Upper lobe of left lung (tissue), 6 donors: ENCODE measurements around the gene LRRC1. TPM values are rescaled to one million over a fixed set of nuclear protein-coding genes. Genes with fewer than 3 reads are reported as not detected.

Experiments
- ATAC-seq, 2 donors: fragments of 200-7000 bp; cut with Tn5 transposase; one replicate each; pipeline ENCODE4 v1.9.1; 2022; ENCODE audit warnings: mild to moderate bottlenecking in 2 of 2, moderate library complexity in 2 of 2; ENCODE audit not compliant: low FRiP score in 2 of 2
- DNase-seq, 2 donors: peaks; one replicate each; pipeline ENCODE4 v3.0.0-alpha.2; 2019 to 2020
- H3K27ac ChIP-seq, 4 donors: fragments of 200-600 bp; sonication (generic); one replicate each; pipeline ENCODE4 v1.5.1; 2016 to 2019
- H3K27me3 ChIP-seq, 4 donors: fragments of 200-600 bp; sonication (generic); one replicate each; pipeline ENCODE4 v1.5.1; 2017 to 2019
- H3K36me3 ChIP-seq, 4 donors: fragments of 200-600 bp; sonication (generic); one replicate each; pipeline ENCODE4 v1.5.1; 2016 to 2019
- H3K4me1 ChIP-seq, 4 donors: fragments of 200-600 bp; sonication (generic); one replicate each; pipeline ENCODE4 v1.5.1; 2018 to 2019
- H3K4me3 ChIP-seq, 4 donors: fragments of 200-600 bp; sonication (generic); one replicate each; pipeline ENCODE4 v1.5.1; 2017 to 2019; ENCODE audit warnings: mild to moderate bottlenecking in 2 of 4, moderate library complexity in 1 of 4
- H3K9me3 ChIP-seq, 4 donors: fragments of 200-600 bp; sonication (generic); one replicate each; pipeline ENCODE4 v1.5.1; 2018 to 2019
- CTCF ChIP-seq, 6 experiments: fragments of 450-650 bp in 4 of 6; fragments of 200-600 bp in 2 of 6; sonication (generic) in 2 of 6; IDR thresholded peaks; one replicate each; pipeline ENCODE4 v1.5.1; 2016 to 2019; ENCODE audit warnings: antibody characterized with exemption in 6 of 6
- EP300 ChIP-seq, 4 donors: sonication (generic); formaldehyde crosslinking; IDR thresholded peaks; one replicate each; pipeline ENCODE4 v1.5.1; 2017; ENCODE audit warnings: antibody characterized with exemption in 4 of 4, control low read depth in 2 of 4
- POLR2A ChIP-seq, 4 donors: fragments of 450-650 bp; IDR thresholded peaks; one replicate each; pipeline ENCODE4 v1.5.1; 2016 to 2017; ENCODE audit warnings: antibody characterized with exemption in 4 of 4, mild to moderate bottlenecking in 2 of 4
- POLR2AphosphoS5 ChIP-seq, 2 donors: sonication (generic); formaldehyde crosslinking; IDR thresholded peaks; one replicate each; pipeline ENCODE4 v1.5.1; 2017; ENCODE audit warnings: antibody characterized with exemption in 2 of 2
- WGBS, 2 donors: methylation state at CpG; one replicate each; pipeline ENCODE4 v1.1.5; 2017 to 2018; 5-methylcytosine and 5-hydroxymethylcytosine counted together
- total RNA-seq, 6 donors: library from RNA; depleted of rRNA in 4 of 6; stranded (reverse); fragments of >200 nt in 4 of 6; gene quantifications; one replicate each; pipeline versions ENCODE4 v1.1.0 to v1.2.1, GENCODE V29; 2016 to 2021
- donor health status: DM: no; HTN: no; CAD: no; lungs with moderate emphysema.
- donor health status: DM: no; HTN: yes; CAD: no; lungs with severe emphysema.

LRRC1 gene
- total RNA-seq: 10 to 100 TPM; 10.9 to 31.5 (median 19.4) TPM

DNA sequence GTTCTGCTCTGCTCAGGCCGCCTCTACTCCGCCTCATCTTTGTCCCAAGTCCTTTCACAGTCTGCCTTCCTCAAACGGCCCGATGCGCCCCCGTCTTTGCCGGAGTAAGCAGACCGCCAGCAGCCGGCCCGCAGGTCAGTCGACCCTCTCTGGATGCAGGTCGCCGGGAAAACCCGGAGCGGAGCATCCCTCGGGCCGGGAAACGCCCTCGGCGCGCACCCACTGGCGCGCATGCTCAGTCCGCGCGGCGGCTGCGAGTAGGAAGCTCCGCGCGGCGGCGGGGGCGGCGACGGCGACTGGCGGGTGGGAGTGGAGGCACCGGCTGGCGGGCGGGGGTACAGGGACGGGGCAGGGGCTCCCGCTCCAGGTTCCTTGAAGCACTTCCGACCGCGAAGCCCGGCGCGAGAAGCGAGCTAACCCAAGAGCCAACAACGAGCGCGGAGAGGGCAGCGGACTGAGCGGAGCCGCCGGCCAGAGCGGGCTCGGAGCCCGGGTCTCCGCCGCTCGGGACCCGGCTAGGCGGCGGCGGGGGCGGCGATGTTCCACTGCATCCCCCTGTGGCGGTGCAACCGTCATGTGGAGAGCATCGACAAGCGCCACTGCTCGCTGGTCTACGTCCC, at the start of gene LRRC1:
Gene LRRC1, plus strand, starts transcription at position 286 of the 620 bp plus-strand sequence. Its CDS starts 252 bp downstream, at position 538.
- peak; percentile 92 to 99 for DNase-seq
- Histone ChIP-seq H3K36me3 (no peaks in the 10 kb centered on the region), H3K9me3 (peaks cover 0 to 5% (median 1%) of the 10 kb centered on the region in 4 donors), H3K27me3 (no peaks in the 10 kb centered on the region), H3K27ac (peak within 1 kb of the TSS; percentile 75 to 85 (median 77)), H3K4me1 (peaks cover 3 to 32% (median 12%) of the 10 kb centered on the region in 4 donors), H3K4me3 (peak within 1 kb of the TSS; percentile 70 to 94 (median 77))
- TF ChIP-seq POLR2AphosphoS5 (IDR thresholded peaks at IDR 0.05) (peak; percentile 48 to 71), CTCF (IDR thresholded peaks at IDR 0.05) (no peak), EP300 (IDR thresholded peaks at IDR 0.05) (no peak), POLR2A (IDR thresholded peaks at IDR 0.05) (peak in 2 of 4 donors; percentile 51 to 77)
- WGBS, 2 donors: 0 to 1% methylated on average over 14 to 68 of the region's 75 CpGs
- peak; percentile 90 to 96 for ATAC-seq

DNA sequence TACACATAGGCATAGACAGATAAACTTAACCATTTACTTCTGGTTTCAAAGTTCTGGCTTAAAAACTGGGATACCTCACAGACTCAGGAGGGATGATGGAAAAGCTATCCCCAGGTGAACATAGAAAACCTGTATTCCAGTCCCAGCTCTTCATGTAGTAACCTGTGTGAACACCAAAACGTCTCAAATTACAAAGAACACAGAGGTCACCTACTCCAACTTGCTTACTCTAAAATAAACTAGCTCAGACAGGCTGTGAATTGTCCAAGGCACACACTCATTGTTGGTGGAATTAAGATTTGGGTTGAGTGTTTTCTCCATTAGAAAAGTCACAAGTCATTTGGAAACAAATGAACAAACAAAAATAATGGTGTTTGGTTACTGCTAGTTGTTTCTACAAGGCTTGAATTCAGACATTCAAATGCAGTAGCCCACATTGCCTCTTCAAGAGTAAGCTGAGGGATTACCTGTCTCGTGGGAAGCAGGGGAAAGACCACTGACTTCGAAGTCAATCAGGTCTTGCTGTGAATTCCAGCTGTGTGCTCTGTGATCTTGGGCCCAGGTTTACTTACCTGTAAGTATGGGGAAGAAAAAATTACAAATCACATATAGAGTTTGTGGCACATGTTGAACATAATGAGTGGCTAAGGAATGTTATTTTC, 48.2 kb upstream of the LRRC1 start:
- TF ChIP-seq POLR2A (IDR thresholded peaks at IDR 0.05) (no peak), EP300 (IDR thresholded peaks at IDR 0.05) (no peak), POLR2AphosphoS5 (IDR thresholded peaks at IDR 0.05) (no peak), CTCF (IDR thresholded peaks at IDR 0.05) (no peak)
- H3K4me3 ChIP-seq: no peak overlapping the region
- no peaks in the 10 kb centered on the region for H3K9me3 ChIP-seq
- no peaks in the 10 kb centered on the region for H3K27me3 ChIP-seq
- WGBS, 2 donors: 32 to 46% methylated on average over 3 of the region's 3 CpGs
- DNase-seq: no peak
- no peak for ATAC-seq
- no peak overlapping the region for H3K27ac ChIP-seq
- no peaks in the 10 kb centered on the region for H3K36me3 ChIP-seq
- no peaks in the 10 kb centered on the region for H3K4me1 ChIP-seq

DNA sequence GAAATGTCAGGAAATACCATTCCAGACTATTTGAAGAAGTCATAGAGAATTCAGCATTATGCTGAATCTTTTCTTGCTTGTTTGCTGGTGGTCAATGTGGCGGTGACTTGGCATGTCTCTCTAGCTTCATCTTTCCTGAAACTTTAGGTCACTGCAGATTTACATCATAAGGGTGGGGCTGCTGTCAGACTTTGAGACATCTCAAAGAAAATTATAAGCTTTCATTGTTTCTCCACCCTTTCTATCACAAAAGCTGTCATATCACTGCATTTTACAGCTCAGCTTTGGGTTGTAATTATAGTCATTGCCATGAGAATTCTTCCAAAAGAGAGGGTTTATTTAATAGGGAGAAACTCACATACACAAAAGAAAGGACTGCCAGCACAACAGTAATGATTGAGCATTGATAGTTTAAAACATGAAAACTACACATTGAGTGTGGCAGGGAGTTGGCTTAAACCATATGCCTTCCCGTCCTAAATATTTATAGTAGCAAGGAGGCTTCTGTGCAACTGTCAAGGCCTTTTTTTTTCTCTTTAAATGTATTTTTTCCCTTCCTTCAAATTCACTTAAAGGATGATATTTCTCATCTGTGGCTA, 44.7 kb upstream of the LRRC1 start:
- H3K9me3 ChIP-seq: no peaks in the 10 kb centered on the region
- H3K27me3 ChIP-seq: no peaks in the 10 kb centered on the region
- H3K36me3 ChIP-seq: no peaks in the 10 kb centered on the region
- no peak for TF ChIP-seq CTCF (IDR thresholded peaks at IDR 0.05)
- TF ChIP-seq EP300 (IDR thresholded peaks at IDR 0.05): no peak
- no peak for TF ChIP-seq POLR2A (IDR thresholded peaks at IDR 0.05)
- no peak for TF ChIP-seq POLR2AphosphoS5 (IDR thresholded peaks at IDR 0.05)
- no peak for DNase-seq
- no peaks in the 10 kb centered on the region for H3K4me1 ChIP-seq
- no peak overlapping the region for H3K4me3 ChIP-seq
- no peak for ATAC-seq
- H3K27ac ChIP-seq: no peak overlapping the region
- 57 to 78% methylated on average over 2 of the region's 2 CpGs for WGBS, 2 donors

GRCh38 chr6:53751417-53751816, 43.4 kb upstream of the LRRC1 start:
- Histone ChIP-seq H3K27ac (no peak overlapping the region), H3K4me3 (no peak overlapping the region), H3K4me1 (no peaks in the 10 kb centered on the region), H3K36me3 (no peaks in the 10 kb centered on the region), H3K27me3 (no peaks in the 10 kb centered on the region), H3K9me3 (no peaks in the 10 kb centered on the region)
- no peak for ATAC-seq
- TF ChIP-seq POLR2AphosphoS5 (IDR thresholded peaks at IDR 0.05) (no peak), POLR2A (IDR thresholded peaks at IDR 0.05) (no peak), EP300 (IDR thresholded peaks at IDR 0.05) (no peak), CTCF (IDR thresholded peaks at IDR 0.05) (no peak)
- 41 to 85% methylated on average over 1 of the region's 1 CpG for WGBS, 2 donors
- no peak for DNase-seq
